Measurements from ENCODE around the gene IGLL5.

Gene IGLL5

DNA sequence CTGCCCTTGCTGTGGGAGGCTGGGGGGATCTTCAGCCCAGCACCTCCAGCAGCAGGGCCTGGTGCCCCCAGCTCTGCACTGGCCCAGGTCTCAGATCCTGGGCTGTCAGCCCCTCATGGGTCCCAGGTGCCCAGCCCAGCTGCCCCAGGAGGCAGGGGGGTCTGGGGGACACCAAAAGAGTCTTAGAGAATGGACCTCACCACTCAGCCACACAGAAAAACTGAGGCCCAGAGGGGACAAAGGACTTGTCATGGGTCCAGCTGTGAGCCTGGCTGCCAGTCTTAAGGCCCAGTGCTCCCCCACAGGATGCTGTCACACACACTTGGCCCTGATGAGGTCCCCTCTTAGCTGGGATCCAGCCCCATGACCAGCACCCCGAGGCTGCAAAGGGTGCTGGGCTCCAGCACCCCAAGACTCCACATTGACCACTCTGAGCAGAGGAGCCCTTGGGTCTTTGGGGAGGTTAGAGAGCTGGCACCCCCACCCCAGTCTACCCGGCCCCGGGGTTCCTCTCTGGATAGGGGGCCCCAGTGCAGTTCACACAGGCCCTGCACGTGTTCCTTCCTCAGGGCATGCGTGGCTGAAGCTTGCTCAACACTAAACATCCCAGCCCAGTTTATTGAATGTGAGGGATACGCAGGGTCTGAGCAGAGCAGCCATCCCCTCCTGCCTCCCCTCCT lies 54.4 kb downstream of the IGLL5 start:
- Histone ChIP-seq H3K27me3 (replicated peaks) (peaks cover 40% of the 10 kb centered on the region), H3K4me3 (ENCODE audit: low read depth, low read length) (no peak overlapping the region), H3K36me3 (replicated peaks) (no peaks in the 10 kb centered on the region), H3K27ac (no peak overlapping the region)
- in situ Hi-C loops (cut with HindIII; ENCODE audit: low pct_ligation_motif_present, low sequenced_read_pairs) = no loop called here
- no peak for DNase-seq
- TF ChIP-seq, protein P1, sequence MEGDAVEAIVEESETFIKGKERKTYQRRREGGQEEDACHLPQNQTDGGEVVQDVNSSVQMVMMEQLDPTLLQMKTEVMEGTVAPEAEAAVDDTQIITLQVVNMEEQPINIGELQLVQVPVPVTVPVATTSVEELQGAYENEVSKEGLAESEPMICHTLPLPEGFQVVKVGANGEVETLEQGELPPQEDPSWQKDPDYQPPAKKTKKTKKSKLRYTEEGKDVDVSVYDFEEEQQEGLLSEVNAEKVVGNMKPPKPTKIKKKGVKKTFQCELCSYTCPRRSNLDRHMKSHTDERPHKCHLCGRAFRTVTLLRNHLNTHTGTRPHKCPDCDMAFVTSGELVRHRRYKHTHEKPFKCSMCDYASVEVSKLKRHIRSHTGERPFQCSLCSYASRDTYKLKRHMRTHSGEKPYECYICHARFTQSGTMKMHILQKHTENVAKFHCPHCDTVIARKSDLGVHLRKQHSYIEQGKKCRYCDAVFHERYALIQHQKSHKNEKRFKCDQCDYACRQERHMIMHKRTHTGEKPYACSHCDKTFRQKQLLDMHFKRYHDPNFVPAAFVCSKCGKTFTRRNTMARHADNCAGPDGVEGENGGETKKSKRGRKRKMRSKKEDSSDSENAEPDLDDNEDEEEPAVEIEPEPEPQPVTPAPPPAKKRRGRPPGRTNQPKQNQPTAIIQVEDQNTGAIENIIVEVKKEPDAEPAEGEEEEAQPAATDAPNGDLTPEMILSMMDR (IDR thresholded peaks at IDR 0.05; ENCODE audit: low read depth, low read length, missing control alignments) = no peak

DNA sequence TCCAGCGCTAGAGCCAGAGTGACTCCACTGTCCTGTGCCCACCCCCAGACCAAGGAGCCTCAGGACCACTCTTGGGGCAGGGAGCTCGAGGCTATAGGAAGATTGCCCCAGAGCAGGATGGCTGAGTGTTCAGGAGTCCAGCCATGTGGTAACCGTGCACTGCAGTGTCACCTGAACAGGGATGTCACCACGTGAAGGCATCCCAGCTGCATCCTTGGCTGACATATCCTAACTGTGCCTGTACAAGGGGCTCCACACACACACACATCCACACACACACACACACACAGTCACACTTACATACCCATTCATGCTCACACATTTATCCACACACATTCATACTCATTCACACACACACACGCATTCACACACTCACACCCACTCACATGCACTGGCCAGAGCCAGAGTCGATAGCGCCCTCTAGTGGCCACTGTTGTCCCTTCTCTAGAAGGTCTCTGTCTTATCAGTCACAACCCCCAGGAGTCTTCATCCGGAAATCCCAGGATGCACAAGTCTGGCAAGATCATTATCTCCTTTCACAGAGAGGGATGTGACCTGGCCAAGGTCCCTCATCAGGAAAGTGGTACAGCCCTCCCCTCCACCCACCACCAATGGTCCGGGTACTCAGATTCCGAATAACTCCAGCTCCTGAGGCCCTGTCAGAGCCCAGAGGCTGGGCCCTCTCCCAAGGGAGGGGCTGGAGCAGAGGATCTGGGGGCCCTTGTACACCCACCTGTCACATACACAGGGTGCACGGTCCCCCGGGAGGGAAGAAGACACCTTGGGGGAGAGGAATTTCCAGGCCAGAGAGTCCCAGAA lies 55.1 kb downstream of the IGLL5 start:
- H3K27me3 ChIP-seq (replicated peaks) = peaks cover 40% of the 10 kb centered on the region
- peak; percentile 59 for DNase-seq
- TF ChIP-seq, protein P1 (IDR thresholded peaks at IDR 0.05; ENCODE audit: low read depth, low read length, missing control alignments) = peak; percentile 86
- H3K36me3 ChIP-seq (replicated peaks) = no peaks in the 10 kb centered on the region
- in situ Hi-C loops (cut with HindIII; ENCODE audit: low pct_ligation_motif_present, low sequenced_read_pairs) = no loop called here
- peak overlapping the region; percentile 13 for H3K27ac ChIP-seq
- H3K4me3 ChIP-seq (ENCODE audit: low read depth, low read length) = no peak overlapping the region

DNA sequence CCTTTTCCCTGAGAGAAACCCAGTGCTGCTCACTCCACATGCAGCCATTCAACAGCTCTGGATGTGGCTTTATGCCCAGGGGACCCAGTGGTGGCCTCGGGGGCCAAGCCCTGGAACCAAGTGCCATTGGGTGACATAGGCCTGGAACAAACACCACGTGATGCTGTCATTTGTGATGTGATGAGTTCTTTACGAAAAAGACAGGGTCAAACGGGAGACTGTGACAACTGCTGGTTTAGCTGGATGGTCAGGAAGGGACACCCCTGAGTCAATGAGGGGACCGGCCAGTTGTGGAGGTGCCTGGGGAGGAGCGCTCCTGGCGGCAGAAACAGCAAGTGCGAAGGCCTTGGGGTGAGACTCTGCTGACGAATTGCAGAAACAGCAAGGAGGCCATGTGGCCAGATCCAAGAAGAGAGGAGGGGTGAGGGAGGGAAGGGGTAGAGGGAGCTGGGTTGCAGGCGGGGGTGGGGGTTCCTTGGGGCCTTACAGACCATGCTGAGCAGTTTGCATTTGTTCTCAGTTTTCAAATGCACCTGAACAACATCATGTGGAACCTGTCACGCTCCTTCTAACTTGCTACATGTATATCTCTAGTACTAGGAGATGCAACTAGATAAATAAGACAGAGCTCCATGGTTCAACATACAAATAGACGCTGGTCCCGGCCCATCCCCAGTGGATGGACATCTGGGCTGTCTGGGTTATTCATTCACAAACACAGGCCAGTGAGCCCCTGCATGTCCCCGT lies 56.1 kb downstream of the IGLL5 start:
- TF ChIP-seq, protein P1 (IDR thresholded peaks at IDR 0.05; ENCODE audit: low read depth, low read length, missing control alignments) = no peak
- Histone ChIP-seq H3K27me3 (replicated peaks) (peaks cover 32% of the 10 kb centered on the region), H3K4me3 (ENCODE audit: low read depth, low read length) (no peak overlapping the region), H3K27ac (no peak overlapping the region), H3K36me3 (replicated peaks) (no peaks in the 10 kb centered on the region)
- in situ Hi-C loops (cut with HindIII; ENCODE audit: low pct_ligation_motif_present, low sequenced_read_pairs) = no loop called here
- DNase-seq = no peak

DNA sequence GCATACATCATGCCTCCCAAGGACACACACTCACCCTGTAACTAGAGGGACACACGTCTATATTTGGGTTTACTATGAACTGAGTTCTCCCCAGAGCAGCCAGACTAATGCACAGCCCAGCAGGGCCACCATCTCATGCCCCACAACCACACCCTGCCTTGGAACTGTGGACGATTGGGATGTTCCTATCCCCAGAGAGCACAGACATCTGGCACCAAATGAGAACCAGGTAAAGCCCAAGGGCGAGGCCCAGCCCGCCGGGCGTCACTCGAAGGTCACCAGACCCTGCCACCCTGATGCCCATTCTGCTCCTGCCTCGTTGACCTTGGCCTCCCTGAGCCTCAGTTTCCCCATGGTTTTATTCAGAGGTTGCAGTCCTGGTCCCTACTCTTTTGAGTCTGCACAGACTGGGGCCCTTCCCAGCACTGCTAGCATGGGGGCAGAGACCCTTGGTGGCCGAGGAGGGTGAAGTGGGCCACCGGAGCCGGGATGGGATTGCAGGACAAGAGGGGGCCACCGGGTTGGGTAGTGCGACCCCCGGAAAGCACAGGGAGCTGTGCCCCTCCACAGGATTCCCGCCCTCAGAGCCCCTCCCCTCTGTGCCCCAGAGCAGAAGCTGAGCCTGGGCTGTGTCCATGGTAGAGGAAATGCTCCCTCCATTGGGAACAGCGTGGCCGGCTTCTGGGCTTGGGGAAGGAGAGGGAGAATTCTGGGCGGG lies 56.8 kb downstream of the IGLL5 start:
- DNase-seq = no peak
- in situ Hi-C loops (cut with HindIII; ENCODE audit: low pct_ligation_motif_present, low sequenced_read_pairs) = no loop called here
- Histone ChIP-seq H3K4me3 (ENCODE audit: low read depth, low read length) (no peak overlapping the region), H3K36me3 (replicated peaks) (no peaks in the 10 kb centered on the region), H3K27ac (no peak overlapping the region), H3K27me3 (replicated peaks) (peaks cover 31% of the 10 kb centered on the region)
- TF ChIP-seq, protein P1 (IDR thresholded peaks at IDR 0.05; ENCODE audit: low read depth, low read length, missing control alignments) = no peak

DNA sequence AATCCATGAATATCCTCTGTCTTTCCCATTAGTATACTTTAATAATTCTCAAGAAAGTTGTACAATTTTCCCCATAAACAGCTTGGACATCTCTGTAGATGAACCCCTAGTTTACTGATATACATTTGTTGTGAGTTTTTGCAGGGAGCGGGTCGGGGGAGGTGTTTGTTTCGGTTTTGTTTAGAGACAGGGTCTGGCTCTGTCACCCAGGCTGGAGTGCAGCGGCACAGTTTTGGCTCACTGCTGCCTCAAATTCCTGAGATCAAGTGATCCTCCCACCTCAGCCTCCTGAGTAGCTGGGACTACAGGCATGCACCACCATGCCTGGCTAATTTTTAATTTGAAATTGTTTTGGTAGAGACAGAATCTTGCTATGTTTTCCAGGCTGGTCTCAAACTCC lies 57.6 kb downstream of the IGLL5 start:
- TF ChIP-seq, protein P1 (IDR thresholded peaks at IDR 0.05; ENCODE audit: low read depth, low read length, missing control alignments) = no peak
- Histone ChIP-seq H3K27ac (no peak overlapping the region), H3K36me3 (replicated peaks) (no peaks in the 10 kb centered on the region), H3K4me3 (ENCODE audit: low read depth, low read length) (no peak overlapping the region), H3K27me3 (replicated peaks) (peaks cover 27% of the 10 kb centered on the region)
- DNase-seq = no peak
- in situ Hi-C loops (cut with HindIII; ENCODE audit: low pct_ligation_motif_present, low sequenced_read_pairs) = no loop called here

All from brain microvascular endothelial cell (primary cell).